ENCODE measurements around the gene CRTC1.

Gene CRTC1

DNA sequence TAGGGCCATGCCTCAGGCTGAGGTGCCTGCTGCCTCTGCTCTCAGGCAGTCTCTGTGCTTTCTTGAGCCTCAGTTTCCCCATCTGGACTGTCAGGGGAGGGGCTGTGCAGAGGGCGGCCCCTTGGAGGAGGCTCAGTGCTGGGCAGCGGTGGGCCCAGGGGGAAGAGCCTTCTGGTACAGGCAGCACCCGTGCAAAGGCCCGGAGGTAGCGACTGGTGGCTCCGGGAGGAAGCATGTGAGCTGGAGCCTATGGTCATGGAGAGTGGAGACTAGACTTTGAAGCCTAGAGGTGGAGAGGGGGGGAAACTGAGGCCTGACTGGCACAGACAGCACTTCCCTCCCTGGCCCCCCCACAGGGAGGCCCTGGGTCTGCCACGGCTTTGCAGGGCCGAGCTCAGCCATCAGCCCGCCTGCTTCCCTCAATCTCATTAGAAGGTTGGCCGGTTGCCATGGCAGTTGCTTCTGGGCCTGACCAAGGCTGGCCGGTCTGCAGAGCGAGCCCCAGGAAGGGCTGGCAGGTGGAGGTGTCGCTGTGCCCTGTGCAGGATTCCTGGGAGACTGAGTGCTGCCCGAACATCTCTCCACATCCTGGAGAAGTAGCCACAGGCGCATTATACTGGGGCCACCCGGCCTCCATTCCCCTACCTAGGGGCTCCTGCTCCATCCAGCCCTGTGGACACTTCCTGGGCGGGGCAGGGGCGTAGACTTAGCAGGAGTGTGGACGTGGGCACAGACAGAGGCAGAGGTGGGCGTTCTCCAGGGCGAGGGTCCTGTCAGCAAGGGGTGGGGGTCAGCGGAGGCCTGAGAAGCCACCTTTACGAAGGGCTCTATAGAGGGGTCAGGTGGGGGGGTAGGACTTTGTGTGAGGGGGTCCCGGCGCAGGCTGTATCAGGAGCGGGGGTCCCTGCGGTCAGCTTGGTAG is 53.2 kb downstream of the CRTC1 start:
- Histone ChIP-seq H3K4me3 (ENCODE audit: low read depth, low read length) (no peak overlapping the region), H3K79me2 (peaks cover 33% of the 10 kb centered on the region), H3K9me3 (ENCODE audit: control insufficient read depth, low read length) (no peaks in the 10 kb centered on the region), H3K4me2 (ENCODE audit: low read length) (no peak overlapping the region), H2AFZ (no peak overlapping the region), H3K27me3 (ENCODE audit: control insufficient read depth, insufficient read depth, low read length) (no peaks in the 10 kb centered on the region), H3K36me3 (ENCODE audit: control insufficient read depth, insufficient read depth, low read length) (no peaks in the 10 kb centered on the region), H3K27ac (no peak overlapping the region), H3K9ac (no peak overlapping the region), H3K4me1 (peaks cover 30% of the 10 kb centered on the region)
- TF ChIP-seq, protein P1, sequence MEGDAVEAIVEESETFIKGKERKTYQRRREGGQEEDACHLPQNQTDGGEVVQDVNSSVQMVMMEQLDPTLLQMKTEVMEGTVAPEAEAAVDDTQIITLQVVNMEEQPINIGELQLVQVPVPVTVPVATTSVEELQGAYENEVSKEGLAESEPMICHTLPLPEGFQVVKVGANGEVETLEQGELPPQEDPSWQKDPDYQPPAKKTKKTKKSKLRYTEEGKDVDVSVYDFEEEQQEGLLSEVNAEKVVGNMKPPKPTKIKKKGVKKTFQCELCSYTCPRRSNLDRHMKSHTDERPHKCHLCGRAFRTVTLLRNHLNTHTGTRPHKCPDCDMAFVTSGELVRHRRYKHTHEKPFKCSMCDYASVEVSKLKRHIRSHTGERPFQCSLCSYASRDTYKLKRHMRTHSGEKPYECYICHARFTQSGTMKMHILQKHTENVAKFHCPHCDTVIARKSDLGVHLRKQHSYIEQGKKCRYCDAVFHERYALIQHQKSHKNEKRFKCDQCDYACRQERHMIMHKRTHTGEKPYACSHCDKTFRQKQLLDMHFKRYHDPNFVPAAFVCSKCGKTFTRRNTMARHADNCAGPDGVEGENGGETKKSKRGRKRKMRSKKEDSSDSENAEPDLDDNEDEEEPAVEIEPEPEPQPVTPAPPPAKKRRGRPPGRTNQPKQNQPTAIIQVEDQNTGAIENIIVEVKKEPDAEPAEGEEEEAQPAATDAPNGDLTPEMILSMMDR (IDR thresholded peaks at IDR 0.05) = no peak

- no peaks in the 10 kb centered on the region for H3K27me3 ChIP-seq (ENCODE audit: control insufficient read depth, insufficient read depth, low read length)
- H3K4me3 ChIP-seq (ENCODE audit: low read depth, low read length) = no peak overlapping the region
- H2AFZ ChIP-seq = no peak overlapping the region
- H3K27ac ChIP-seq = no peak overlapping the region
- H3K36me3 ChIP-seq (ENCODE audit: control insufficient read depth, insufficient read depth, low read length) = no peaks in the 10 kb centered on the region
- no peaks in the 10 kb centered on the region for H3K9me3 ChIP-seq (ENCODE audit: control insufficient read depth, low read length)
- no peak overlapping the region for H3K9ac ChIP-seq
- no peak overlapping the region for H3K4me2 ChIP-seq (ENCODE audit: low read length)
- TF ChIP-seq, protein P1 (IDR thresholded peaks at IDR 0.05) = no peak
- H3K79me2 ChIP-seq = peaks cover 27% of the 10 kb centered on the region
- peaks cover 37% of the 10 kb centered on the region for H3K4me1 ChIP-seq
Measured at GRCh38 chr19:18737337-18737953, 54.0 kb downstream of the CRTC1 start.

DNA sequence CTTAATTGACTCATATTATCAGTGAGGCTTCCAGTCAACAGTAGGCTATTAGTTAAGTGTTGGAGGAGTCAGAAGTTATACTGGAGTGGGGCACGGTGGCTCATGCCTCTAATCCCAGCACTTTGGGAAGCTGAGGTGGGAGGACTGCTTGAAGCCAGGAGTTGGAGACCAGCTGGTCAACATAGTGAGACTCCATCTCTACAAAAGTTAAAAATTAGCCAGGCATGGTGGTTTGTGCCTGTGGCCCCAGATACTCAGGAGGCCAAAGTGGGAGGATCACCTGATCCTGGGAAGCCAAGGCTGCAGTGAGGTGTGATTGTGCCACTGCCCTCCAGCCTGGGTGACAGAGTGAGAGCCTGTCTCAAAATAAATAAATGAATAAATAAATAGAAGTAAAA is 54.5 kb downstream of the CRTC1 start:
- Histone ChIP-seq H3K36me3 (ENCODE audit: control insufficient read depth, insufficient read depth, low read length) (no peaks in the 10 kb centered on the region), H3K4me2 (ENCODE audit: low read length) (no peak overlapping the region), H3K4me3 (ENCODE audit: low read depth, low read length) (no peak overlapping the region), H3K79me2 (peaks cover 22% of the 10 kb centered on the region), H3K27me3 (ENCODE audit: control insufficient read depth, insufficient read depth, low read length) (no peaks in the 10 kb centered on the region), H3K4me1 (peaks cover 42% of the 10 kb centered on the region), H2AFZ (no peak overlapping the region), H3K9me3 (ENCODE audit: control insufficient read depth, low read length) (no peaks in the 10 kb centered on the region), H3K9ac (no peak overlapping the region), H3K27ac (no peak overlapping the region)
- TF ChIP-seq, protein P1 (IDR thresholded peaks at IDR 0.05) = no peak

DNA sequence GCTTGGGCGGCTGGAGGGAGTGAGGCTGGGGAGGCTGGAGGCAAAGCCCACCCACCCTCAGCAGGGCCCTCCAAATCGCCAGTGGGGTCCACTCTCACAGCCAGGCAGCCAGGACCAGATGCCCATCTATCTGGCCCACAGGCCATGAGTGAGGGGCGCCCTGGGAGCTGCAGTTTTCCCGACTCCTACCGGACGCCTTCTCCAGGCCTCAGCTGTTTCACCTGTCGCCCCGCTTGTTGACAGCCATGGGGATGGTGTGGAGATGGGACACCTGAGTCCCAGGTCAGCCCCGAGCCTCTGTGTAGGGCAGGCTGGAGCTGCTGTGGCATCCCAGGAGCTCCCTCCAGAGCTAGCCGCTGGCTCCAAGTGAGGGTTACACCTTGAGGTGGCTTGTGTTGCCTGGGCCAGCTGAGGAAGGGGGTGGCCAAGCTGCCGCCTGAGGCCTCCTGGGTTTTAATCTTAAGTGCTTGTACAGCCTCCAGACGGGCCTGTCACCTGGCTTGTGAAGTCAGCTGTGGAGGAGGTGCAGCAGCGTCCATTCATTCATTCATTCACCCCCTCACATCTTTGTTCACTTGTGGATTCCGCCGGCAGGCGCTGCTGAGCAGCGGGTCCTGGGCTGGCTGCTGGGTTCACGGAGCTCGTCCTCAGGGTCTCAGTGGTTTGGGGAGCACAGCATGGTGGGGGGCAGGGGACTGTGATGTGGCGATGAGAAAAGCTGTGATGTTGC is 55.6 kb downstream of the CRTC1 start:
- Histone ChIP-seq H2AFZ (no peak overlapping the region), H3K27ac (no peak overlapping the region), H3K9me3 (ENCODE audit: control insufficient read depth, low read length) (no peaks in the 10 kb centered on the region), H3K4me3 (ENCODE audit: low read depth, low read length) (no peak overlapping the region), H3K36me3 (ENCODE audit: control insufficient read depth, insufficient read depth, low read length) (no peaks in the 10 kb centered on the region), H3K4me2 (ENCODE audit: low read length) (no peak overlapping the region), H3K4me1 (peaks cover 52% of the 10 kb centered on the region), H3K79me2 (peaks cover 18% of the 10 kb centered on the region), H3K9ac (no peak overlapping the region), H3K27me3 (ENCODE audit: control insufficient read depth, insufficient read depth, low read length) (no peaks in the 10 kb centered on the region)
- TF ChIP-seq, protein P1 (IDR thresholded peaks at IDR 0.05) = no peak
